HPDE6-E6E7 (cell line): ENCODE results near the gene DNMT3A.
A peak's percentile ranks its signal among the peaks of the same experiment; 100 is the strongest.

Experiments
- DNase-seq: peaks from one replicate; pipeline ENCODE4 v3.0.0; 2011; ENCODE audit warnings: missing footprints; ENCODE audit errors: extremely low spot score

DNMT3A gene

GRCh38 chr2:25306777-25307368, 34.9 kb downstream of the DNMT3A start:
- no peak for DNase-seq

GRCh38 chr2:25305775-25306174, 36.0 kb downstream of the DNMT3A start:
- no peak for DNase-seq

- DNase-seq = no peak
Observed at GRCh38 chr2:25304826-25305596, 36.7 kb downstream of the DNMT3A start.

GRCh38 chr2:25304321-25304720, 37.4 kb downstream of the DNMT3A start:
- no peak for DNase-seq

- DNase-seq = no peak
Observed at GRCh38 chr2:25303633-25304236, 38.0 kb downstream of the DNMT3A start.

- DNase-seq = no peak
Observed at GRCh38 chr2:25302758-25303375, 38.9 kb downstream of the DNMT3A start.

- peak; percentile 92 for DNase-seq
Observed at GRCh38 chr2:25301453-25302352, 40.0 kb downstream of the DNMT3A start.

- DNase-seq = no peak
Observed at GRCh38 chr2:25300001-25300400, 41.7 kb downstream of the DNMT3A start.

- no peak for DNase-seq
Observed at GRCh38 chr2:25298776-25299431, 42.8 kb downstream of the DNMT3A start.

GRCh38 chr2:25297738-25298137, 44.0 kb downstream of the DNMT3A start:
- DNase-seq = no peak

GRCh38 chr2:25295621-25296020, 46.1 kb downstream of the DNMT3A start:
- no peak for DNase-seq

GRCh38 chr2:25294573-25295462, 46.9 kb downstream of the DNMT3A start:
- DNase-seq = no peak

- DNase-seq = no peak
Observed at GRCh38 chr2:25293958-25294562, 47.7 kb downstream of the DNMT3A start.

GRCh38 chr2:25293145-25293544, 48.6 kb downstream of the DNMT3A start:
- no peak for DNase-seq

GRCh38 chr2:25292408-25292807, 49.3 kb downstream of the DNMT3A start:
- no peak for DNase-seq

- no peak for DNase-seq
Observed at GRCh38 chr2:25290811-25291495, 50.8 kb downstream of the DNMT3A start.

- DNase-seq = no peak
Observed at GRCh38 chr2:25286723-25287483, 54.8 kb downstream of the DNMT3A start.

- no peak for DNase-seq
Observed at GRCh38 chr2:25286025-25286400, 55.7 kb downstream of the DNMT3A start.
